Measurements from ENCODE around the gene GMEB2.

The GMEB2 gene

DNA sequence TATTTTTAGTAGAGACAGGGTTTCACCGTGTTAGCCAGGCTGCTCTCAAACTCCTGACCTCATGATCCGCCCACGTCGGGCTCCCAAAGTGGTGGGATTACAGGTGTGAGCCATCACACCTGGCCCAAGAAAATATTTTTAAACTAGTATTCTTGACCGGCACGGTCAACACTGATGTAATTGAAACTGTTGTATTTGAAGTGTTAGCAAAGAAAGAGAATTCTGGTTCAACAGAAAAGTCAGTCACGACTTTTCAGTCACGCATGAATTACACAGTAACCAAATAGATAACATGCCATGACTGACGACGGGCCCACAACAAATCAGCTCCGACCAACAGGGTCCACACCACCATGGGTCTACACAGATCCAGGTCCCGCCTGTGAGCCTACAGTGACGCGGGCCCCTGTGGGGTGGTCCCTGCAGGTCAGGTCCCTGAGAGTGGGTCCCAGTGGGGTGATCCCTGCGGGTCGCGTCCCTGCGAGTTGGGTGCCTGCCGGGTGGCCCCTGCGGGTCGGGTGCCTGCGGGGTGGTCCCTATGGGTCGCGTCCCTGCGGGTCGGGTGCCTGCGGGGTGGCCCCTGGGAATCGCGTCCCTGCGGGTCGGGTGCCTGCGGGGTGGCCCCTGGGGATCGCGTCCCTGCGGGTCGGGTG, 1.0 kb downstream of the GMEB2 start:
- TF ChIP-seq, protein P1, sequence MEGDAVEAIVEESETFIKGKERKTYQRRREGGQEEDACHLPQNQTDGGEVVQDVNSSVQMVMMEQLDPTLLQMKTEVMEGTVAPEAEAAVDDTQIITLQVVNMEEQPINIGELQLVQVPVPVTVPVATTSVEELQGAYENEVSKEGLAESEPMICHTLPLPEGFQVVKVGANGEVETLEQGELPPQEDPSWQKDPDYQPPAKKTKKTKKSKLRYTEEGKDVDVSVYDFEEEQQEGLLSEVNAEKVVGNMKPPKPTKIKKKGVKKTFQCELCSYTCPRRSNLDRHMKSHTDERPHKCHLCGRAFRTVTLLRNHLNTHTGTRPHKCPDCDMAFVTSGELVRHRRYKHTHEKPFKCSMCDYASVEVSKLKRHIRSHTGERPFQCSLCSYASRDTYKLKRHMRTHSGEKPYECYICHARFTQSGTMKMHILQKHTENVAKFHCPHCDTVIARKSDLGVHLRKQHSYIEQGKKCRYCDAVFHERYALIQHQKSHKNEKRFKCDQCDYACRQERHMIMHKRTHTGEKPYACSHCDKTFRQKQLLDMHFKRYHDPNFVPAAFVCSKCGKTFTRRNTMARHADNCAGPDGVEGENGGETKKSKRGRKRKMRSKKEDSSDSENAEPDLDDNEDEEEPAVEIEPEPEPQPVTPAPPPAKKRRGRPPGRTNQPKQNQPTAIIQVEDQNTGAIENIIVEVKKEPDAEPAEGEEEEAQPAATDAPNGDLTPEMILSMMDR (IDR thresholded peaks at IDR 0.05; ENCODE audit: low read depth, low read length, missing control alignments), result no peak
- peak overlapping the region; percentile 91 for H3K4me3 ChIP-seq (ENCODE audit: low read depth, low read length)
- no peak for DNase-seq (ENCODE audit: low read depth)

DNA sequence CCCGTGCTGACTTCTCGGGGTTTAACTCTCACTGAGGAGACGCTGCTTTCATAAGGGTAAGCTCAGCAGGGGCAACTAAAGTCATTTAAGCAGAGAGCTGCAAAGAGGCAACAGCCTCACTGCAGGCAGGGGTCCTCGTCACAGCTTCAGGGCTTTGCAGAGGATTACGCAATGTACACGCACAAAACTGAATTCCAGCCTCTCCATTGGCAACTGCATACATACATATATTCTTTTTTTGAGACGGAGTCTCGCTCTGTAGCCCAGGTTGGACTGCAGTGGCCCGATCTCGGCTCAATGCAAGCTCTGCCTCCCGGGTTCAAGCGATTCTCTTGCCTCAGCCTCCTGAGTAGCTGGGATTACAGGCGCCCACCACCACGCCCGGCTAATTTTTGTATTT, 2.4 kb downstream of the GMEB2 start:
- no peak for DNase-seq (ENCODE audit: low read depth)
- H3K4me3 ChIP-seq (ENCODE audit: low read depth, low read length), result no peak overlapping the region
- TF ChIP-seq, protein P1 (IDR thresholded peaks at IDR 0.05; ENCODE audit: low read depth, low read length, missing control alignments), result no peak

DNA sequence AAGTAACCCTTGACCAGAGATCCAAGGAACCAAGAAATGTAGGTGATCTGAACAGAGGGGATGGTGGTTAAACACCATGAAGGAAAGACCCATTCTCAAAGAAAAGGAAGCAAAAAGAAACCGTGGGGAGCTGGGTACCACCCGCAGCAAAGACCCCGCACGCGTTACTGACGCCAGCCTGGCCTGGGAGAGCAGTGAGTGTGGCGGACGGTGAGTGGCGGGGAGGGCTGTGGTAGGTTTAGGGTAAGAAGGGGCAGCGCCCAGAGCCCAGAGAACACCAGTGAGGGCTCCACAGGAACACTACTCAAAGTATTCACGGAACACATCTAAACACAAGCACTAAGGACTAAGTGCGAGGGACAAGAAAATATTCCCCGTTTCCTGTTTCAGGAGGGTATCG, 4.2 kb downstream of the GMEB2 start:
- H3K4me3 ChIP-seq (ENCODE audit: low read depth, low read length), result no peak overlapping the region
- DNase-seq (ENCODE audit: low read depth), result no peak
- TF ChIP-seq, protein P1 (IDR thresholded peaks at IDR 0.05; ENCODE audit: low read depth, low read length, missing control alignments), result no peak

DNA sequence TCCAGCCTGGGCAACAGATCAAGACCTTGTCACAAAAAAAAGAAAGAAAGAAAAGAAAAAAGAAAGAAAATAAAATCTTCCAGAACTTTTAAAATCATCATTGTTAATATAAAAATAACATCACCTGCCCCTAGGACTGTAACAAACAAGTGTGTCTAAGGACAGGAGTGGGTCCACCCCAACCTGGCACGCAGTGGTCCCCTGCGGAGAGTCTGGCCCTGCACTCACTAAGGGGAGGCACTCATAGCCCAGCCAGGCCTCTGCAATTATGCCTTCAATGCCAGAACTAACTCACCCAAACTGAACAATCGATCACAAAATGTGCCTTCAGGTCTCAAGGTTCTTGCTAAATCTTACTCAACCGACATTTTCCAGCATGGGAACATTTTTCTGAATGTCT, 4.8 kb downstream of the GMEB2 start:
- no peak overlapping the region for H3K4me3 ChIP-seq (ENCODE audit: low read depth, low read length)
- TF ChIP-seq, protein P1 (IDR thresholded peaks at IDR 0.05; ENCODE audit: low read depth, low read length, missing control alignments), result no peak
- DNase-seq (ENCODE audit: low read depth), result no peak

DNA sequence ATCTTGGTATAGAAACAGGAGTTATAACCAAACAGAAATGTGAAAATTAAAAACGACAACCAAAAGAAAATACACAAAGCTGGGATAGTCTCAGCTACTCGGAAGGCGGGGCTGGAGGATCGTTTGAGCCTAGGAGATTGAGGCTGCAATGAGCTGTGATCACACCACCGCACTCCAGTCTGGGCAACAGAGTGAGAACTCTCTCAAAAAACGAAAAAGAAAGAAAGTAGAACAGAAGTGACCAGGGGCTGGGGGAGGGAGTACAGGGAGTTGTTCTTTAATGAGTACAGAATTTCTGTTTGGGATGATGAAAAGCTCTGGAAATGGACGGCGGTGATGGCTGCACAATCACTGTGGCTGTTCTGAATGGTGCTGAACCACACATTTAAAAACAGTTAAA, 5.9 kb downstream of the GMEB2 start:
- TF ChIP-seq, protein P1 (IDR thresholded peaks at IDR 0.05; ENCODE audit: low read depth, low read length, missing control alignments), result no peak
- DNase-seq (ENCODE audit: low read depth), result no peak
- H3K4me3 ChIP-seq (ENCODE audit: low read depth, low read length), result no peak overlapping the region

DNA sequence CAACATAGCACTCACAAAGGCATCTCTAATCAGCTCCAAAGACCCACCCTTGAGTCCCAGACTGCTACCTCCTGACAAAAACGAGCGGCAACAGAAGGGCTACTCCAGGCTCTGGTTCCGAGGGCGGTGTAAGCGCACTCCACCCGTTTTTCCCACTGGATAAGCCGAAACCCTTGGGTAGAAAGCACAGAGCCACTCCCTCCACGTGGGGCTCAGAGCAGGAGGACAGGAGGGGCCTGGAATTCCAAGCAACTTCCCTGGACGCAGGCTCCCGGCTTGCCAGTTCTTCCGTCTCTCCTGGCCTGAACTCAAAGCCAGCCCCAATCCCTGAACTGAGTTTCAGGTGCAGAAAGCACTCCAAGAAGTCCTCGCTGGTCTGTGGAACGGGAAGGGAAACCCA, 7.4 kb downstream of the GMEB2 start:
- H3K4me3 ChIP-seq (ENCODE audit: low read depth, low read length), result no peak overlapping the region
- DNase-seq (ENCODE audit: low read depth), result no peak
- TF ChIP-seq, protein P1 (IDR thresholded peaks at IDR 0.05; ENCODE audit: low read depth, low read length, missing control alignments), result no peak

DNA sequence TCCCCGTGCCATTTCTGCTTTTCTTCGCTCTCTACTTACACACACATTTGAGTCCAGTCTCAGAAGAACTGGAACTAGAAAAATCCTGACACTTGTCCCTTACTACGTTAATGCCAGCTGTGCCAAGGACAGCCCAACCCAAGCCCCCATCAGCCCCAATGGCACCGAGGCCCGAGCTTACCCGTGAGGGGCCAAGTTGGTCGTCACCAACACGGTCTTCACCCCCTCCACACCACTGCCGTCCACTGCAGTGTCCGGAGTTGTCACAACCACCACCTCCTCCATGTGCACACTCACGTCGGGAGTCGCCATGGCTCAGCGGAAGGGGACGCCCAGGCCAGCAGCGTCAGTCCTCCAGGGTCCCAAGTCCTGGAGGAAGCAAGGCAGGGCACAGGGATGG, 7.8 kb downstream of the GMEB2 start:
- TF ChIP-seq, protein P1 (IDR thresholded peaks at IDR 0.05; ENCODE audit: low read depth, low read length, missing control alignments), result no peak
- no peak overlapping the region for H3K4me3 ChIP-seq (ENCODE audit: low read depth, low read length)
- DNase-seq (ENCODE audit: low read depth), result no peak
